WTC11 (cell line): ENCODE measurements around the gene ARX. TPM values are rescaled to one million over a fixed set of nuclear protein-coding genes. Genes with fewer than 3 reads are reported as not detected.

ENCODE experiments used
- ATAC-seq: fragments of 200-7000 bp; cut with Tn5 transposase; 2 replicates; pipeline ENCODE4 v1.10.0; 2021; ENCODE audit warnings: mild to moderate bottlenecking, moderate library complexity
- CTCF ChIA-PET: fragments of 300-600 bp; sonication (Branson Sonifier 250); formaldehyde crosslinking; loops from one replicate; lab custom pipeline; 2021; ENCODE audit warnings: antibody characterized with exemption; lab: Charles Lee
- POLR2A ChIA-PET: fragments of 350-600 bp; sonication (Branson Sonifier 250); formaldehyde crosslinking; loops from one replicate; lab custom pipeline; 2021; ENCODE audit warnings: antibody characterized with exemption; lab: Charles Lee
- DNase-seq: peaks from one replicate; pipeline ENCODE4 v3.0.0; 2021; ENCODE audit warnings: low spot score
- H3K27ac Mint-ChIP-seq: 2 replicates; pipeline ENCODE4 v1.8.0; 2021; ENCODE audit warnings: mixed read lengths
- H3K27me3 Mint-ChIP-seq: 2 replicates; pipeline ENCODE4 v1.8.0; 2021; ENCODE audit warnings: low read depth, mild to moderate bottlenecking, moderate library complexity, mixed read lengths
- H3K36me3 Mint-ChIP-seq: 2 replicates; pipeline ENCODE4 v1.8.0; 2021; ENCODE audit warnings: mixed read lengths
- H3K4me1 Mint-ChIP-seq: 2 replicates; pipeline ENCODE4 v1.8.0; 2022; ENCODE audit warnings: mixed read lengths
- H3K4me3 Mint-ChIP-seq: 2 replicates; pipeline ENCODE4 v1.8.0; 2021; ENCODE audit warnings: mild to moderate bottlenecking, moderate library complexity, mixed read lengths
- H3K9me3 Mint-ChIP-seq: 2 replicates; pipeline ENCODE4 v1.8.0; 2021; ENCODE audit warnings: mixed read lengths
- ARID4B ChIP-seq: sonication (generic); formaldehyde crosslinking; IDR thresholded peaks from 2 replicates; pipeline ENCODE4 v1.8.0; 2023; ENCODE audit warnings: missing genetic modification reagents, mild to moderate bottlenecking, borderline replicate concordance
- ATF1 ChIP-seq: sonication (generic); formaldehyde crosslinking; IDR thresholded peaks from 2 replicates; pipeline ENCODE4 v1.8.1; 2023; ENCODE audit warnings: mild to moderate bottlenecking, moderate library complexity, missing genetic modification reagents
- ATF2 ChIP-seq: sonication (generic); formaldehyde crosslinking; IDR thresholded peaks from 2 replicates; pipeline ENCODE4 v1.8.1; 2022; ENCODE audit warnings: low read depth, missing genetic modification reagents, borderline replicate concordance
- ETV6 ChIP-seq: sonication (generic); formaldehyde crosslinking; IDR thresholded peaks from 2 replicates; pipeline ENCODE4 v1.8.1; 2022; ENCODE audit warnings: mild to moderate bottlenecking, missing genetic modification reagents
- FOXJ3 ChIP-seq: sonication (generic); formaldehyde crosslinking; IDR thresholded peaks from 2 replicates; pipeline ENCODE4 v1.9.0; 2021; ENCODE audit warnings: missing genetic modification reagents, mild to moderate bottlenecking, borderline replicate concordance
- FOXP1 ChIP-seq: sonication (generic); formaldehyde crosslinking; IDR thresholded peaks from 2 replicates; pipeline ENCODE4 v1.8.0; 2022; ENCODE audit warnings: missing genetic modification reagents, mild to moderate bottlenecking, moderate library complexity, borderline replicate concordance
- FOXP4 ChIP-seq: sonication (generic); formaldehyde crosslinking; IDR thresholded peaks from 2 replicates; pipeline ENCODE4 v1.8.0; 2022; ENCODE audit warnings: mild to moderate bottlenecking, missing genetic modification reagents
- HMGA2 ChIP-seq: fragments of 250-450 bp; sonication (Bioruptor Pico); IDR thresholded peaks from 2 replicates; pipeline ENCODE4 v1.4.0; 2021; ENCODE audit warnings: mild to moderate bottlenecking, moderate library complexity
- JUN ChIP-seq: sonication (generic); formaldehyde crosslinking; IDR thresholded peaks from 2 replicates; pipeline ENCODE4 v1.8.0; 2023; ENCODE audit warnings: mild to moderate bottlenecking, missing genetic modification reagents
- PRRX2 ChIP-seq: fragments of 250-450 bp; sonication (Bioruptor Pico); IDR thresholded peaks from 2 replicates; pipeline ENCODE4 v1.8.0; 2021; ENCODE audit warnings: mild to moderate bottlenecking
- SOX15 ChIP-seq: fragments of 250-450 bp; sonication (Bioruptor Pico); IDR thresholded peaks from 2 replicates; pipeline ENCODE4 v1.9.0; 2021; ENCODE audit warnings: mild to moderate bottlenecking
- TP53 ChIP-seq: sonication (generic); formaldehyde crosslinking; IDR thresholded peaks from 2 replicates; pipeline ENCODE4 v1.8.1; 2023; ENCODE audit warnings: mild to moderate bottlenecking, missing genetic modification reagents
- ZNF219 ChIP-seq: sonication (generic); formaldehyde crosslinking; IDR thresholded peaks from 2 replicates; pipeline ENCODE4 v1.8.0; 2023; ENCODE audit warnings: missing genetic modification reagents, mild to moderate bottlenecking, borderline replicate concordance
- ZNF317 ChIP-seq: sonication (generic); formaldehyde crosslinking; IDR thresholded peaks from 2 replicates; pipeline ENCODE4 v1.8.1; 2023; ENCODE audit warnings: low read depth, mild to moderate bottlenecking, moderate library complexity, missing genetic modification reagents, borderline replicate concordance
- ZNF423 ChIP-seq: fragments of 250-450 bp; sonication (Bioruptor Pico); IDR thresholded peaks from 2 replicates; pipeline ENCODE4 v2.1.2; 2022; ENCODE audit warnings: mild to moderate bottlenecking, moderate library complexity
- ZNF512 ChIP-seq: sonication (generic); formaldehyde crosslinking; IDR thresholded peaks from 2 replicates; pipeline ENCODE4 v1.8.1; 2022; ENCODE audit warnings: missing genetic modification reagents, borderline replicate concordance
- total RNA-seq: library from RNA; stranded (reverse); gene quantifications from 3 replicates; pipeline ENCODE4 v1.2.3, GENCODE V29; 2021
- TF ChIP-seq, protein P1 (sequence below): sonication (generic); formaldehyde crosslinking; IDR thresholded peaks from 2 replicates; pipeline ENCODE4 v1.8.0; 2023; ENCODE audit warnings: mild to moderate bottlenecking, missing genetic modification reagents
- TF ChIP-seq, protein P2 (sequence below): fragments of 250-450 bp; sonication (Bioruptor Pico); conservative IDR thresholded peaks from 2 replicates; pipeline ENCODE4 v1.9.0; 2021; ENCODE audit warnings: mild to moderate bottlenecking

ARX gene
- total RNA-seq, 1 experiment from 2014 or later = not detected

GRCh38 chrX:24963823-24964222, 51.9 kb downstream of the ARX start (continued):
- no peak for TF ChIP-seq ATF1

GRCh38 chrX:24961809-24962208, 54.0 kb downstream of the ARX start:
- peaks cover 34% of the 10 kb centered on the region for H3K4me1 Mint-ChIP-seq
- no peaks in the 10 kb centered on the region for H3K27me3 Mint-ChIP-seq
- ATAC-seq = no peak
- no peak overlapping the region for H3K4me3 Mint-ChIP-seq
- no peaks in the 10 kb centered on the region for H3K9me3 Mint-ChIP-seq
- ChIA-PET CTCF (interaction anchor here (0.7 kb wide), 1 partner anchor 123 kb away, joined by 3 read pairs; no protein-coding TSS in a partner anchor), POLR2A (no interaction called here)
- H3K36me3 Mint-ChIP-seq = no peaks in the 10 kb centered on the region
- no peak overlapping the region for H3K27ac Mint-ChIP-seq
- no peak for TF ChIP-seq ETV6 (CRISPR knock-in tag)
- TF ChIP-seq PRRX2 (CRISPR knock-in tag) = no peak
- TF ChIP-seq FOXP4 (CRISPR knock-in tag) = no peak
- TF ChIP-seq TP53 = no peak
- TF ChIP-seq SOX15 (CRISPR knock-in tag) = no peak
- TF ChIP-seq HMGA2 (CRISPR knock-in tag) = no peak
- no peak for TF ChIP-seq ZNF423 (CRISPR knock-in tag)
- TF ChIP-seq ATF2 (CRISPR knock-in tag) = no peak
- TF ChIP-seq JUN (CRISPR knock-in tag) = no peak
- TF ChIP-seq FOXJ3 (CRISPR knock-in tag) = no peak
- TF ChIP-seq ZNF219 = no peak
- no peak for TF ChIP-seq FOXP1 (CRISPR knock-in tag)
- TF ChIP-seq, protein P1, sequence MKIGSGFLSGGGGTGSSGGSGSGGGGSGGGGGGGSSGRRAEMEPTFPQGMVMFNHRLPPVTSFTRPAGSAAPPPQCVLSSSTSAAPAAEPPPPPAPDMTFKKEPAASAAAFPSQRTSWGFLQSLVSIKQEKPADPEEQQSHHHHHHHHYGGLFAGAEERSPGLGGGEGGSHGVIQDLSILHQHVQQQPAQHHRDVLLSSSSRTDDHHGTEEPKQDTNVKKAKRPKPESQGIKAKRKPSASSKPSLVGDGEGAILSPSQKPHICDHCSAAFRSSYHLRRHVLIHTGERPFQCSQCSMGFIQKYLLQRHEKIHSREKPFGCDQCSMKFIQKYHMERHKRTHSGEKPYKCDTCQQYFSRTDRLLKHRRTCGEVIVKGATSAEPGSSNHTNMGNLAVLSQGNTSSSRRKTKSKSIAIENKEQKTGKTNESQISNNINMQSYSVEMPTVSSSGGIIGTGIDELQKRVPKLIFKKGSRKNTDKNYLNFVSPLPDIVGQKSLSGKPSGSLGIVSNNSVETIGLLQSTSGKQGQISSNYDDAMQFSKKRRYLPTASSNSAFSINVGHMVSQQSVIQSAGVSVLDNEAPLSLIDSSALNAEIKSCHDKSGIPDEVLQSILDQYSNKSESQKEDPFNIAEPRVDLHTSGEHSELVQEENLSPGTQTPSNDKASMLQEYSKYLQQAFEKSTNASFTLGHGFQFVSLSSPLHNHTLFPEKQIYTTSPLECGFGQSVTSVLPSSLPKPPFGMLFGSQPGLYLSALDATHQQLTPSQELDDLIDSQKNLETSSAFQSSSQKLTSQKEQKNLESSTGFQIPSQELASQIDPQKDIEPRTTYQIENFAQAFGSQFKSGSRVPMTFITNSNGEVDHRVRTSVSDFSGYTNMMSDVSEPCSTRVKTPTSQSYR (CRISPR knock-in tag) = no peak
- TF ChIP-seq, protein P2, sequence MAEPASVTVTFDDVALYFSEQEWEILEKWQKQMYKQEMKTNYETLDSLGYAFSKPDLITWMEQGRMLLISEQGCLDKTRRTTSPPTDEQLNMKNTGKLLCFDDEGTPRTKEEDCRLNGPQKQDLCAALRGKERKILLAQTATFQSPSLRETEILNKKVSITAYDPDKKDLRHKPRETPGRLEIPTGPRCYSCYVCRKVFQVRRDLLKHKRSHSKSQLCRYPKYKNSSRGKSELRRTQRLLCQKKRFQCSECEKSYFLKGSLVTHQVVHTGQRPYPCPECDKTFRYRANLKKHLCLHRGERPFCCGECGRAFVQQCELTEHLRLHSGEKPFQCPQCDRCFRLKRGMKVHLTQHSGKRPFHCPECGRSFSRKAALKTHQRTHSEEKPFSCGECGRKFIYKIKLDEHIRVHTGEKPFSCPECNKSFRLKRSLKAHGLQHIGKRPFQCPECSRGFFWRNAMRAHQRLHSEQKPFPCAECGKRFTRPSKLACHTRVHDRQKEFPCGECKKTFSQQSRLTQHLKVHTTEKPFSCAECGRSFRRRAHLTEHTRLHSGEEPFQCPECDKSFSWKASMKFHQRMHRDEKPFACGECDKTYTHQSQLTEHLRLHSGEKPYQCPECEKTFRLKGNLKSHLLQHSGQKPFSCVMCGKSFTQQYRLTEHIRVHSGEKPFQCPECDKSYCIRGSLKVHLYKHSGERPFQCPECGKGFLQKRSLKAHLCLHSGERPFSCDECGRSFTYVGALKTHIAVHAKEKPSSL (CRISPR knock-in tag) = no peak
- no peak for TF ChIP-seq ZNF512 (CRISPR knock-in tag)
- no peak for TF ChIP-seq ARID4B (CRISPR knock-in tag)
- no peak for TF ChIP-seq ZNF317
- DNase-seq = no peak
